Fibroblast of the aortic adventitia (primary cell): ENCODE results near the gene GCK. TPM values are rescaled to one million over a fixed set of nuclear protein-coding genes. Genes with fewer than 3 reads are reported as not detected.

Source experiments
- DNase-seq: peaks from one replicate; pipeline ENCODE4 v3.0.0-alpha.2; 2010; ENCODE audit warnings: low read depth
- H3K4me3 ChIP-seq: 2 replicates; pipeline ENCODE4 v1.5.1; 2011; ENCODE audit warnings: low read depth, mild to moderate bottlenecking, control low read depth, low read length, moderate library complexity
- CTCF ChIP-seq: IDR thresholded peaks from 2 replicates; pipeline ENCODE4 v1.5.1; 2011; ENCODE audit warnings: mild to moderate bottlenecking, low read length, control low read depth, inconsistent platforms; ENCODE audit not compliant: insufficient read depth
- total RNA-seq: library from RNA; depleted of rRNA; stranded (reverse); fragments of >200 nt; gene quantifications from 2 replicates; pipeline ENCODE4 v1.2.3, GENCODE V29; 2012; ENCODE audit warnings: low replicate concordance

Gene GCK
- total RNA-seq, 1 donor = 0.36 TPM

- H3K4me3 ChIP-seq = no peak overlapping the region
- no peak for TF ChIP-seq CTCF
- DNase-seq = no peak
Observed at GRCh38 chr7:44112997-44113763, 76.1 kb downstream of the GCK start.

GRCh38 chr7:44112231-44112996 is 76.8 kb downstream of the GCK start:
- no peak for DNase-seq
- no peak for TF ChIP-seq CTCF
- no peak overlapping the region for H3K4me3 ChIP-seq

GRCh38 chr7:44111761-44112160 is 77.5 kb downstream of the GCK start:
- H3K4me3 ChIP-seq = no peak overlapping the region
- DNase-seq = no peak
- no peak for TF ChIP-seq CTCF

GRCh38 chr7:44110719-44111635 is 78.3 kb downstream of the GCK start:
- no peak for DNase-seq
- H3K4me3 ChIP-seq = no peak overlapping the region
- no peak for TF ChIP-seq CTCF

GRCh38 chr7:44109991-44110390 is 79.2 kb downstream of the GCK start:
- TF ChIP-seq CTCF = no peak
- no peak overlapping the region for H3K4me3 ChIP-seq
- DNase-seq = no peak
